Erythroblast (primary cell): ENCODE measurements around the gene MTHFD1.

Source experiments
- GATA1 ChIP-seq: IDR thresholded peaks from 2 replicates; pipeline ENCODE4 v1.6.1; 2011; ENCODE audit warnings: low read depth, mild to moderate bottlenecking, control low read depth, low read length, moderate library complexity
- POLR2A ChIP-seq: IDR thresholded peaks from 2 replicates; pipeline ENCODE4 v1.6.1; 2011; ENCODE audit warnings: mild to moderate bottlenecking, low read length

- TF ChIP-seq POLR2A (no peak), GATA1 (no peak)
These were observed 80.3 kb downstream of the MTHFD1 start for GRCh38 chr14:64468451-64468850.
